ENCODE results near the gene CIT.
"Not testable (repeated sequence)": the region's sequence is repeated elsewhere in the genome, so short reads cannot be mapped to it uniquely, and the experiment has no call there.

DNA sequence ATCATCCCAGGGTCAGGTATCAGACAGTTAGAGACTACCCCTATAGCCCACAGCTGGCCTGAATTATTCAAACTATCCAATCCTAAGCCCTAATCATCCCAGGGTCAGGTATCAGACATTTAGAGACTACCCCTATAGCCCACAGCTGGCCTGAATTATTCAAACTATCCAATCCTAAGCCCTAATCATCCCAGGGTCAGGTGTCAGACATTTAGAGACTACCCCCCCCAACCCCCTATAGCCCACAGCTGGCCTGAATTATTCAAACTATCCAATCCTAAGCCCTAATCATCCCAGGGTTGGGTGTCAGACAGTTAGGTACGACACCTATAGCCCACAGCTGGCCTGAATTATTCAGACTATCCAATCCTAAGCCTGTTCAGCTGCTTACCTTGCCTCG lies 220.1 kb downstream of the CIT start:
- TF ChIP-seq, protein P1, sequence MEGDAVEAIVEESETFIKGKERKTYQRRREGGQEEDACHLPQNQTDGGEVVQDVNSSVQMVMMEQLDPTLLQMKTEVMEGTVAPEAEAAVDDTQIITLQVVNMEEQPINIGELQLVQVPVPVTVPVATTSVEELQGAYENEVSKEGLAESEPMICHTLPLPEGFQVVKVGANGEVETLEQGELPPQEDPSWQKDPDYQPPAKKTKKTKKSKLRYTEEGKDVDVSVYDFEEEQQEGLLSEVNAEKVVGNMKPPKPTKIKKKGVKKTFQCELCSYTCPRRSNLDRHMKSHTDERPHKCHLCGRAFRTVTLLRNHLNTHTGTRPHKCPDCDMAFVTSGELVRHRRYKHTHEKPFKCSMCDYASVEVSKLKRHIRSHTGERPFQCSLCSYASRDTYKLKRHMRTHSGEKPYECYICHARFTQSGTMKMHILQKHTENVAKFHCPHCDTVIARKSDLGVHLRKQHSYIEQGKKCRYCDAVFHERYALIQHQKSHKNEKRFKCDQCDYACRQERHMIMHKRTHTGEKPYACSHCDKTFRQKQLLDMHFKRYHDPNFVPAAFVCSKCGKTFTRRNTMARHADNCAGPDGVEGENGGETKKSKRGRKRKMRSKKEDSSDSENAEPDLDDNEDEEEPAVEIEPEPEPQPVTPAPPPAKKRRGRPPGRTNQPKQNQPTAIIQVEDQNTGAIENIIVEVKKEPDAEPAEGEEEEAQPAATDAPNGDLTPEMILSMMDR (IDR thresholded peaks at IDR 0.05) = not testable (repeated sequence)
- TF ChIP-seq POLR2A, POLR2AphosphoS5, EP300 (IDR thresholded peaks at IDR 0.05): not testable (repeated sequence)

Measured in suprapubic skin (tissue), 4 donors.